Fibroblast of lung (primary cell): Measurements from ENCODE around the gene TLCD3B. TPM values are rescaled to one million over a fixed set of nuclear protein-coding genes. Genes with fewer than 3 reads are reported as not detected.
"Not testable (repeated sequence)": the region's sequence is repeated elsewhere in the genome, so short reads cannot be mapped to it uniquely, and the experiment has no call there.

ENCODE experiments used
- DNase-seq, 2 donors: peaks; one replicate each; pipeline versions ENCODE4 v3.0.0 to v3.0.0-alpha.2; 2010; ENCODE audit warnings: low read depth in 2 of 2
- H2AFZ ChIP-seq: 2 replicates; pipeline ENCODE4 v1.5.1; 2012; ENCODE audit warnings: low read length, control low read depth, inconsistent platforms
- H3K27ac ChIP-seq: 2 replicates; pipeline ENCODE4 v1.5.1; 2011; ENCODE audit warnings: low read length, control low read depth; ENCODE audit not compliant: insufficient read depth
- H3K27me3 ChIP-seq: 2 replicates; pipeline ENCODE4 v1.5.1; 2011; ENCODE audit warnings: mild to moderate bottlenecking, low read length; ENCODE audit not compliant: control insufficient read depth, insufficient read depth
- H3K36me3 ChIP-seq: 2 replicates; pipeline ENCODE4 v1.5.1; 2011; ENCODE audit warnings: low read length; ENCODE audit not compliant: control insufficient read depth, insufficient read depth
- H3K4me1 ChIP-seq: 2 replicates; pipeline ENCODE4 v1.5.1; 2011; ENCODE audit warnings: low read length; ENCODE audit not compliant: control insufficient read depth, insufficient read depth; ENCODE audit errors: extremely low read depth
- H3K4me2 ChIP-seq: 2 replicates; pipeline ENCODE4 v1.5.1; 2011; ENCODE audit warnings: low read length, control low read depth; ENCODE audit not compliant: insufficient read depth; ENCODE audit errors: extremely low read depth
- H3K4me3 ChIP-seq, 4 experiments: fragments of 200-600 bp in 1 of 4; sonication (generic) in 1 of 4; replicated peaks in 1 of 4; 2 replicates each; pipeline ENCODE4 v1.5.1; 2011 to 2016; ENCODE audit warnings: low read length in 4 of 4, low read depth in 3 of 4, mild to moderate bottlenecking in 3 of 4, control low read depth in 2 of 4, inconsistent platforms in 1 of 4, mixed read lengths in 1 of 4; ENCODE audit not compliant: insufficient read depth in 1 of 4; ENCODE audit errors: control extremely low read depth in 1 of 4
- H3K79me2 ChIP-seq: 2 replicates; pipeline ENCODE4 v1.5.1; 2012; ENCODE audit warnings: mild to moderate bottlenecking, low read length, inconsistent platforms; ENCODE audit not compliant: control insufficient read depth, insufficient read depth
- H3K9ac ChIP-seq: 2 replicates; pipeline ENCODE4 v1.5.1; 2011; ENCODE audit warnings: mild to moderate bottlenecking, low read length, control low read depth; ENCODE audit not compliant: insufficient read depth
- H3K9me3 ChIP-seq: 2 replicates; pipeline ENCODE4 v1.5.1; 2012; ENCODE audit warnings: low read depth, low read length; ENCODE audit not compliant: control insufficient read depth, insufficient read depth
- H4K20me1 ChIP-seq: 2 replicates; pipeline ENCODE4 v1.5.1; 2011; ENCODE audit warnings: low read length; ENCODE audit not compliant: control insufficient read depth, insufficient read depth; ENCODE audit errors: extremely low read depth
- EZH2 ChIP-seq: IDR thresholded peaks from 2 replicates; pipeline ENCODE4 v1.5.1; 2012; ENCODE audit warnings: low read length, control low read depth, mild to moderate bottlenecking; ENCODE audit errors: missing control alignments
- polyA plus RNA-seq, 2 donors: library from polyadenylated mRNA; depleted of rRNA in 1 of 2; stranded (reverse) in 1 of 2; unstranded in 1 of 2; fragments of >200 nt; gene quantifications; 2 replicates each; pipeline ENCODE4 v1.2.1, GENCODE V29; 2011 to 2012; ENCODE audit warnings: missing spikeins in 1 of 2
- total RNA-seq: library from RNA; depleted of rRNA; stranded (reverse); fragments of >200 nt; gene quantifications from 2 replicates; pipeline ENCODE4 v1.2.1, GENCODE V29; 2014
- TF ChIP-seq, protein P1 (sequence below), 2 donors: IDR thresholded peaks in 1 of 2; conservative IDR thresholded peaks in 1 of 2; 1 replicate in 1 of 2; 2 replicates in 1 of 2; pipeline ENCODE4 v1.5.1; 2011 to 2012; ENCODE audit warnings: low read length in 2 of 2, control low read depth in 1 of 2, inconsistent platforms in 1 of 2, low read depth in 1 of 2, mild to moderate bottlenecking in 1 of 2

The TLCD3B gene
- total and polyA plus RNA-seq, 2 donors (not counting 1 experiment from before 2014, with no cell fraction given): not detected

DNA sequence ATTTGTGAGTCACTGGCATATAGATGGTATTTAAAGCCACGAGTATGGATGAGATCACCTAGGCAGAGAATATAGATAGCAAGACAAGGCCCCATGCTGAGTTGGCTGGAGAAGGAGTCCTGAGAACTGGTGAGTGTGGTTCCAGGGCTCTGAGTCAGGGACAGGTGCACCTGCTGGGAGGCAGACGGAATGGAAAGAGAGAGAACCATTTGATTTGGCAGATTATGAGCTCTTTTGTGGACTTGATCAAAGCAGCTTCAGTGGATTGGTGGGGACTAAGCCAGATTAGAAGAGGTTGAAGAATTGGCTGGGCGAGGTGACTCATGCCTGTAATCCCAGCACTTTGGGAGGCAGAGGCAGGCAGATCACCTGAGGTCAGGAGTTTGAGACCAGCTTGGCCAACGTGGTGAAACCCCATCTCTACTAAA is 12.3 kb downstream of the TLCD3B start:
- Histone ChIP-seq H3K4me2 (no peak overlapping the region), H4K20me1 (no peaks in the 10 kb centered on the region), H3K9me3 (no peaks in the 10 kb centered on the region), H2AFZ (no peak overlapping the region), H3K4me3 (no peak overlapping the region), H3K27ac (no peak overlapping the region), H3K79me2 (no peaks in the 10 kb centered on the region), H3K9ac (no peak overlapping the region), H3K27me3 (no peaks in the 10 kb centered on the region), H3K4me1 (no peaks in the 10 kb centered on the region), H3K36me3 (no peaks in the 10 kb centered on the region)
- TF ChIP-seq, protein P1, sequence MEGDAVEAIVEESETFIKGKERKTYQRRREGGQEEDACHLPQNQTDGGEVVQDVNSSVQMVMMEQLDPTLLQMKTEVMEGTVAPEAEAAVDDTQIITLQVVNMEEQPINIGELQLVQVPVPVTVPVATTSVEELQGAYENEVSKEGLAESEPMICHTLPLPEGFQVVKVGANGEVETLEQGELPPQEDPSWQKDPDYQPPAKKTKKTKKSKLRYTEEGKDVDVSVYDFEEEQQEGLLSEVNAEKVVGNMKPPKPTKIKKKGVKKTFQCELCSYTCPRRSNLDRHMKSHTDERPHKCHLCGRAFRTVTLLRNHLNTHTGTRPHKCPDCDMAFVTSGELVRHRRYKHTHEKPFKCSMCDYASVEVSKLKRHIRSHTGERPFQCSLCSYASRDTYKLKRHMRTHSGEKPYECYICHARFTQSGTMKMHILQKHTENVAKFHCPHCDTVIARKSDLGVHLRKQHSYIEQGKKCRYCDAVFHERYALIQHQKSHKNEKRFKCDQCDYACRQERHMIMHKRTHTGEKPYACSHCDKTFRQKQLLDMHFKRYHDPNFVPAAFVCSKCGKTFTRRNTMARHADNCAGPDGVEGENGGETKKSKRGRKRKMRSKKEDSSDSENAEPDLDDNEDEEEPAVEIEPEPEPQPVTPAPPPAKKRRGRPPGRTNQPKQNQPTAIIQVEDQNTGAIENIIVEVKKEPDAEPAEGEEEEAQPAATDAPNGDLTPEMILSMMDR (conservative IDR thresholded peaks at IDR 0.05 in 1 of 2, IDR thresholded peaks at IDR 0.05 in 1 of 2; ENCODE audit: low read depth in 1 of 2, low read length in 2 of 2): no peak
- TF ChIP-seq EZH2: no peak
- DNase-seq: peak in 1 of 2 donors; percentile 22

DNA sequence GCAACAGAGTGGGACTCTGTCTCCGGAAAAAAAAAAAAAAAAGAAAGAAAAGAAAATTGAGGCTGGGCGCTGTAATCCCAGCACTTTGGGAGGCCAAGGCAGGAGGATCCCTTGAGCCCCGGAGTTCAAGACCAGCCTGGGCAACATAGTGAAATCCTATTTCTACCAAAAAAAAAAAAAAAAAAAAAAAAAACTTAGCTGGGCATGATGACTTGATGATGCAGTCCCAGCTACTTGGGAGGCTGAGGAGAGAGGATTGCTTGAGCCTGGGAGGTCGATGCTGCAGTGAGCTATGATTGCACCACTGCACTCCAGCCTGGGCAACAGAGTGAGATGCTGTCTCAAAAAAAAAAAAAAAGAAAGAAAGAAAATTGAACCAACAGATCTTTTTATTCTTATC is 13.1 kb downstream of the TLCD3B start:
- not testable (repeated sequence) for H3K27ac ChIP-seq, H3K79me2 ChIP-seq, H3K36me3 ChIP-seq, DNase-seq, H3K27me3 ChIP-seq, H3K9me3 ChIP-seq, H3K9ac ChIP-seq, H3K4me3 ChIP-seq, H2AFZ ChIP-seq, H3K4me2 ChIP-seq, H3K4me1 ChIP-seq, H4K20me1 ChIP-seq

DNA sequence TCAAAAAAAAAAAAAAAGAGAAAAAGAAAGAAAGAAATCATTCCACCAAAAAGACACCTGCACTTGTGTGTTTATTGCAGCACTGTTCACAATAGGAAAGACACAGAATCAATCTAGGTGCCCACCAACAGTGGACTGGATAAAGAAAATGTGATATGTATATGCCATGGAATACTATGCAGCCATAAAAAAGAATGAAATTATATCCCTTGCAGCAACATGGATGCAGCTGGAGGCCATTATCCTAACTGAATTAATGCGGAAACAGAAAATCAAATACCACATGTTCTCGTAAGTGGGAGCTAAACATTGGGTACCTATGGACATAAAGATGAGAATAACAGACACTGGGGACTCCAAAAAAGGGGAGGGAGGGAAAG is 13.8 kb downstream of the TLCD3B start:
- no peaks in the 10 kb centered on the region for H3K9me3 ChIP-seq

More for the DNA sequence above, 13.8 kb downstream of the TLCD3B start:
- H3K36me3 ChIP-seq: no peaks in the 10 kb centered on the region
- no peak for TF ChIP-seq EZH2
- TF ChIP-seq, protein P1 (conservative IDR thresholded peaks at IDR 0.05 in 1 of 2, IDR thresholded peaks at IDR 0.05 in 1 of 2; ENCODE audit: low read depth in 1 of 2, low read length in 2 of 2): no peak
- no peak overlapping the region for H3K9ac ChIP-seq
- no peak overlapping the region for H3K4me3 ChIP-seq
- no peak overlapping the region for H3K27ac ChIP-seq
- H3K79me2 ChIP-seq: no peaks in the 10 kb centered on the region
- H4K20me1 ChIP-seq: no peaks in the 10 kb centered on the region
- H3K4me2 ChIP-seq: no peak overlapping the region
- H3K27me3 ChIP-seq: peaks cover under 1% of the 10 kb centered on the region
- no peak overlapping the region for H2AFZ ChIP-seq
- DNase-seq: no peak
- H3K4me1 ChIP-seq: no peaks in the 10 kb centered on the region
